Activated T-cell treated with anti-CD3 and anti-CD28 coated beads for 1 hour (primary cell): ENCODE results near the gene UNC50.
"Not testable (repeated sequence)": the region's sequence is repeated elsewhere in the genome, so short reads cannot be mapped to it uniquely, and the experiment has no call there.

ENCODE experiments used
- DNase-seq: peaks from one replicate; pipeline ENCODE4 v3.0.0-alpha.2; 2020; ENCODE audit warnings: low read depth

The UNC50 gene

GRCh38 chr2:98576666-98577312 is 31.6 kb upstream of the UNC50 start:
- no peak for DNase-seq

- DNase-seq = no peak
These were observed 31.1 kb upstream of the UNC50 start for GRCh38 chr2:98577313-98577712.

- no peak for DNase-seq
These were observed 30.2 kb upstream of the UNC50 start for GRCh38 chr2:98578231-98578630.

- no peak for DNase-seq
These were observed 28.5 kb upstream of the UNC50 start for GRCh38 chr2:98579926-98580325.

- no peak for DNase-seq
These were observed 27.6 kb upstream of the UNC50 start for GRCh38 chr2:98580656-98581284.

GRCh38 chr2:98582523-98582922 is 25.9 kb upstream of the UNC50 start:
- no peak for DNase-seq

- no peak for DNase-seq
These were observed 25.1 kb upstream of the UNC50 start for GRCh38 chr2:98583276-98583675.

GRCh38 chr2:98583816-98584618 is 24.4 kb upstream of the UNC50 start:
- DNase-seq = no peak

GRCh38 chr2:98585386-98585785 is 23.0 kb upstream of the UNC50 start:
- no peak for DNase-seq

- DNase-seq = no peak
These were observed 21.7 kb upstream of the UNC50 start for GRCh38 chr2:98586551-98587140.

GRCh38 chr2:98588880-98589431 is 19.4 kb upstream of the UNC50 start:
- DNase-seq = no peak

- no peak for DNase-seq
These were observed 18.9 kb upstream of the UNC50 start for GRCh38 chr2:98589489-98589888.

GRCh38 chr2:98592565-98592964 is 15.8 kb upstream of the UNC50 start:
- no peak for DNase-seq

GRCh38 chr2:98594665-98595064 is 13.7 kb upstream of the UNC50 start:
- DNase-seq = not testable (repeated sequence)

- no peak for DNase-seq
These were observed 9.5 kb upstream of the UNC50 start for GRCh38 chr2:98598781-98599428.

- no peak for DNase-seq
These were observed 6.8 kb upstream of the UNC50 start for GRCh38 chr2:98601532-98602132.

- no peak for DNase-seq
These were observed 3.8 kb upstream of the UNC50 start for GRCh38 chr2:98604547-98604946.

GRCh38 chr2:98605076-98605475 is 3.3 kb upstream of the UNC50 start:
- DNase-seq = no peak

GRCh38 chr2:98606431-98606830 is 2.0 kb upstream of the UNC50 start:
- DNase-seq = no peak

- DNase-seq = no peak
These were observed 1.3 kb upstream of the UNC50 start for GRCh38 chr2:98607104-98607503.

- DNase-seq = no peak
These were observed 661 bp upstream of the UNC50 start for GRCh38 chr2:98607741-98608115.
